CD14-positive monocyte (primary cell): ENCODE results near the gene BLID. TPM values are rescaled to one million over a fixed set of nuclear protein-coding genes. Genes with fewer than 3 reads are reported as not detected.

Source experiments
- DNase-seq, 3 donors: peaks; one replicate each; pipeline ENCODE4 v3.0.0-alpha.2; 2011 to 2022
- H2AFZ ChIP-seq: 2 replicates; pipeline ENCODE4 v1.6.0; 2012; ENCODE audit warnings: mild to moderate bottlenecking, low read depth, low read length, inconsistent platforms; ENCODE audit not compliant: insufficient read depth, poor library complexity, severe bottlenecking
- H3K27ac ChIP-seq, 2 donors: 1 replicate in 1 of 2; 2 replicates in 1 of 2; pipeline ENCODE4 v1.5.1; 2012 to 2013; ENCODE audit warnings: low read length in 2 of 2, control low read depth in 1 of 2, inconsistent platforms in 1 of 2, low read depth in 1 of 2, mild to moderate bottlenecking in 1 of 2
- H3K27me3 ChIP-seq, 2 donors: one replicate each; pipeline versions ENCODE4 v1.6.0 to v1.6.1; 2011 to 2013; ENCODE audit warnings: low read length in 2 of 2; ENCODE audit not compliant: control insufficient read depth in 2 of 2, insufficient read depth in 2 of 2
- H3K36me3 ChIP-seq, 2 donors: replicated peaks in 1 of 2; 1 replicate in 1 of 2; 2 replicates in 1 of 2; pipeline versions ENCODE4 v1.5.1 to v1.6.1; 2012 to 2013; ENCODE audit warnings: low read length in 2 of 2, control low read depth in 1 of 2, inconsistent platforms in 1 of 2, mild to moderate bottlenecking in 1 of 2; ENCODE audit not compliant: insufficient read depth in 2 of 2, control insufficient read depth in 1 of 2
- H3K4me1 ChIP-seq, 2 donors: 1 replicate in 1 of 2; 2 replicates in 1 of 2; pipeline versions ENCODE4 v1.5.1 to v1.6.1; 2012 to 2013; ENCODE audit warnings: low read length in 2 of 2, control low read depth in 1 of 2, inconsistent platforms in 1 of 2, mild to moderate bottlenecking in 1 of 2, moderate library complexity in 1 of 2; ENCODE audit not compliant: insufficient read depth in 2 of 2, control insufficient read depth in 1 of 2
- H3K4me2 ChIP-seq: replicated peaks from 2 replicates; pipeline ENCODE3; 2012; ENCODE audit warnings: low read length, moderate library complexity, mild to moderate bottlenecking; ENCODE audit not compliant: poor library complexity, severe bottlenecking; ENCODE audit errors: extremely low read depth
- H3K4me3 ChIP-seq, 3 experiments: fragments of 200-600 bp in 1 of 3; sonication (generic) in 1 of 3; replicated peaks in 1 of 3; 1 replicate in 2 of 3; 2 replicates in 1 of 3; pipeline ENCODE4 v1.5.1; 2011 to 2013; ENCODE audit warnings: low read length in 3 of 3, mild to moderate bottlenecking in 3 of 3, control low read depth in 2 of 3, low read depth in 2 of 3, inconsistent platforms in 1 of 3, moderate library complexity in 1 of 3
- H3K79me2 ChIP-seq: 2 replicates; pipeline ENCODE4 v1.6.0; 2012; ENCODE audit warnings: mild to moderate bottlenecking, control low read depth, inconsistent platforms, low read length, moderate library complexity; ENCODE audit not compliant: insufficient read depth
- H3K9ac ChIP-seq: 2 replicates; pipeline ENCODE4 v1.6.0; 2017; ENCODE audit warnings: low read length, mild to moderate bottlenecking; ENCODE audit not compliant: insufficient read depth, poor library complexity, severe bottlenecking
- H3K9me3 ChIP-seq, 2 donors: replicated peaks in 1 of 2; 1 replicate in 1 of 2; 2 replicates in 1 of 2; pipeline versions ENCODE4 v1.5.1 to v1.6.1; 2012 to 2013; ENCODE audit warnings: low read length in 2 of 2, control low read depth in 1 of 2; ENCODE audit not compliant: control insufficient read depth in 1 of 2, insufficient read depth in 1 of 2
- H4K20me1 ChIP-seq: 2 replicates; pipeline ENCODE4 v1.6.0; 2012; ENCODE audit warnings: mild to moderate bottlenecking, low read length, control low read depth, moderate library complexity; ENCODE audit not compliant: insufficient read depth
- H3K27ac Mint-ChIP-seq, 7 donors: one replicate each; pipeline ENCODE4 v1.8.0; 2020; ENCODE audit warnings: mild to moderate bottlenecking in 7 of 7, mixed read lengths in 7 of 7, moderate library complexity in 6 of 7, inconsistent platforms in 2 of 7
- H3K27me3 Mint-ChIP-seq, 3 donors: one replicate each; pipeline ENCODE4 v1.8.0; 2021 to 2022; ENCODE audit warnings: low read depth in 3 of 3, mild to moderate bottlenecking in 3 of 3, mixed read lengths in 3 of 3, moderate library complexity in 3 of 3, inconsistent platforms in 1 of 3
- H3K36me3 Mint-ChIP-seq, 2 donors: one replicate each; pipeline ENCODE4 v1.8.0; 2020; ENCODE audit warnings: mixed read lengths in 2 of 2, inconsistent platforms in 1 of 2, mild to moderate bottlenecking in 1 of 2
- H3K4me1 Mint-ChIP-seq: one replicate; pipeline ENCODE4 v1.8.0; 2020; ENCODE audit warnings: mild to moderate bottlenecking, mixed read lengths
- H3K4me3 Mint-ChIP-seq, 2 donors: one replicate each; pipeline ENCODE4 v1.8.0; 2020; ENCODE audit warnings: mild to moderate bottlenecking in 2 of 2, mixed read lengths in 2 of 2, moderate library complexity in 1 of 2
- H3K9me3 Mint-ChIP-seq, 7 donors: one replicate each; pipeline ENCODE4 v1.8.0; 2020 to 2022; ENCODE audit warnings: mixed read lengths in 7 of 7, mild to moderate bottlenecking in 6 of 7, moderate library complexity in 6 of 7, inconsistent platforms in 2 of 7
- CTCF ChIP-seq: fragments of 200-600 bp; IDR thresholded peaks from one replicate; pipeline ENCODE4 v1.8.0; 2022; ENCODE audit warnings: antibody characterized with exemption, mild to moderate bottlenecking
- WGBS: methylation state at CpG from one replicate; pipeline ENCODE4 v1.1.5; 2013; ENCODE audit warnings: missing lambda C conversion rate; ENCODE audit not compliant: insufficient coverage; 5-methylcytosine and 5-hydroxymethylcytosine counted together
- intact Hi-C, 2 donors: fragments of 100-400 bp; cut with micrococcal nuclease; formaldehyde crosslinking; loops; one replicate each; pipeline versions ENCODE4 v1.15.0 to v1.15.1; 2023
- polyA plus RNA-seq, 3 donors: library from polyadenylated mRNA; depleted of rRNA in 1 of 3; unstranded in 2 of 3; stranded (reverse) in 1 of 3; fragments of 300-500 nt in 2 of 3; fragments of >200 nt in 1 of 3; fragmentation: Illumina TruSeq in 2 of 3; gene quantifications; 1 replicate in 2 of 3; 2 replicates in 1 of 3; pipeline ENCODE4 v1.2.3, GENCODE V29; 2012 to 2021

Gene BLID
- polyA plus RNA-seq, 3 donors, result not detected

- TF ChIP-seq CTCF, result no peak
These were observed 29.8 kb upstream of the BLID start for GRCh38 chr11:122145715-122146274.

DNA sequence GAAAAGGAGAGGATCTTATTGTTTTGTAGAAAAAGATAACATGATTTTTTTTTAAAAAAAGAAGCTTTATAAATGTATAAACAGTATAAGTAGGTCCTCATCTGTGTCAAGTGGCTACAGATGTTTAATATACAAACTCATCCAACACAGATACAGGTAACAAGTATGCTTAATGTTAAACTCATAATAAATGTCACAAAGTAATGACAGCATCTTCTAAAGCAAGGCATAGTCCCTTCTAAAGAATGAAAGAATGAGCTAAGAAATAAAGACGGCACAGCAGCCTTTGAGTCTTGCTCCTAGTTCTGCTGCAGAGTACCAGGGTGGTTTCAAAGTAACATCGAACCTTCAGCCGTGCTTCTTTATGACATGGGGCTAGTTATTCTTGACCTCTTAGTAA, 28.7 kb upstream of the BLID start:
- Histone ChIP-seq H4K20me1 (no peaks in the 10 kb centered on the region), H3K4me1 (no peaks in the 10 kb centered on the region), H3K4me3 (no peak overlapping the region), H2AFZ (no peak overlapping the region), H3K4me2 (no peak overlapping the region), H3K27ac (no peak overlapping the region), H3K79me2 (no peaks in the 10 kb centered on the region), H3K36me3 (no peaks in the 10 kb centered on the region), H3K27me3 (no peaks in the 10 kb centered on the region), H3K9ac (no peak overlapping the region), H3K9me3 (no peaks in the 10 kb centered on the region)
- H3K27ac Mint-ChIP-seq, result no peak overlapping the region
- TF ChIP-seq CTCF, result no peak
- H3K4me3 Mint-ChIP-seq, result no peak overlapping the region
- DNase-seq, result no peak
- H3K4me1 Mint-ChIP-seq, result no peaks in the 10 kb centered on the region
- no peaks in the 10 kb centered on the region for H3K9me3 Mint-ChIP-seq
- WGBS, result 67% methylated on average over 1 of the region's 3 CpGs
- peaks cover 0 to 17% (median 8%) of the 10 kb centered on the region in 3 donors for H3K27me3 Mint-ChIP-seq
- intact Hi-C loops, result no loop called here
- H3K36me3 Mint-ChIP-seq, result no peaks in the 10 kb centered on the region

More at GRCh38 chr11:122145715-122146274, 29.8 kb upstream of the BLID start:
- no peak overlapping the region for H3K9ac ChIP-seq
- intact Hi-C loops, result no loop called here
- no peaks in the 10 kb centered on the region for H3K36me3 Mint-ChIP-seq
- H3K9me3 Mint-ChIP-seq, result no peaks in the 10 kb centered on the region
- no peaks in the 10 kb centered on the region for H3K27me3 ChIP-seq
- no peaks in the 10 kb centered on the region for H4K20me1 ChIP-seq
- no peak overlapping the region for H2AFZ ChIP-seq
- H3K9me3 ChIP-seq, result no peaks in the 10 kb centered on the region
- H3K4me1 Mint-ChIP-seq, result no peaks in the 10 kb centered on the region
- peaks cover 0 to 15% (median 6%) of the 10 kb centered on the region in 3 donors for H3K27me3 Mint-ChIP-seq
- H3K4me1 ChIP-seq, result no peaks in the 10 kb centered on the region
- H3K4me3 Mint-ChIP-seq, result no peak overlapping the region
- no peak overlapping the region for H3K27ac ChIP-seq
- no peak overlapping the region for H3K27ac Mint-ChIP-seq
- H3K4me2 ChIP-seq, result no peak overlapping the region
- H3K36me3 ChIP-seq, result no peaks in the 10 kb centered on the region
- no peak for DNase-seq
- no peak overlapping the region for H3K4me3 ChIP-seq
- H3K79me2 ChIP-seq, result no peaks in the 10 kb centered on the region
